ENCODE data around the gene TMEM255B.
A peak's percentile ranks its signal among the peaks of the same experiment; 100 is the strongest.
"Not testable (repeated sequence)": the region's sequence is repeated elsewhere in the genome, so short reads cannot be mapped to it uniquely, and the experiment has no call there.

Gene TMEM255B

GRCh38 chr13:113749507-113749906, 9.5 kb upstream of the TMEM255B start:
- no peak for DNase-seq (ENCODE audit: low spot score)

GRCh38 chr13:113749967-113750366, 9.1 kb upstream of the TMEM255B start:
- no peak for DNase-seq (ENCODE audit: low spot score)

GRCh38 chr13:113750554-113751399, 8.2 kb upstream of the TMEM255B start:
- DNase-seq (ENCODE audit: low spot score), result no peak

GRCh38 chr13:113751491-113751890, 7.5 kb upstream of the TMEM255B start:
- DNase-seq (ENCODE audit: low spot score), result no peak

GRCh38 chr13:113752211-113752986, 6.6 kb upstream of the TMEM255B start:
- not testable (repeated sequence) for DNase-seq (ENCODE audit: low spot score)

GRCh38 chr13:113753171-113753570, 5.9 kb upstream of the TMEM255B start:
- DNase-seq (ENCODE audit: low spot score), result no peak

- DNase-seq (ENCODE audit: low spot score), result no peak
These were observed 4.8 kb upstream of the TMEM255B start for GRCh38 chr13:113754242-113754641.

GRCh38 chr13:113754691-113755090, 4.3 kb upstream of the TMEM255B start:
- no peak for DNase-seq (ENCODE audit: low spot score)

GRCh38 chr13:113756441-113757097, 2.5 kb upstream of the TMEM255B start:
- no peak for DNase-seq (ENCODE audit: low spot score)

GRCh38 chr13:113759525-113760137, 605 bp downstream of the TMEM255B start:
- DNase-seq (ENCODE audit: low spot score), result no peak

GRCh38 chr13:113761136-113761535, 2.1 kb downstream of the TMEM255B start:
- no peak for DNase-seq (ENCODE audit: low spot score)

- no peak for DNase-seq (ENCODE audit: low spot score)
These were observed 3.0 kb downstream of the TMEM255B start for GRCh38 chr13:113762075-113762474.

- DNase-seq (ENCODE audit: low spot score), result no peak
These were observed 3.5 kb downstream of the TMEM255B start for GRCh38 chr13:113762538-113762937.

- DNase-seq (ENCODE audit: low spot score), result no peak
These were observed 4.2 kb downstream of the TMEM255B start for GRCh38 chr13:113763254-113763653.

- no peak for DNase-seq (ENCODE audit: low spot score)
These were observed 5.2 kb downstream of the TMEM255B start for GRCh38 chr13:113763961-113764792.

GRCh38 chr13:113764793-113765563, 6.0 kb downstream of the TMEM255B start:
- DNase-seq (ENCODE audit: low spot score), result no peak

- peak; percentile 56 for DNase-seq (ENCODE audit: low spot score)
These were observed 6.5 kb downstream of the TMEM255B start for GRCh38 chr13:113765564-113765910.

- no peak for DNase-seq (ENCODE audit: low spot score)
These were observed 7.2 kb downstream of the TMEM255B start for GRCh38 chr13:113766035-113766800.

GRCh38 chr13:113767366-113767765, 8.3 kb downstream of the TMEM255B start:
- DNase-seq (ENCODE audit: low spot score), result no peak
